DOHH2 (cell line): ENCODE measurements around the gene TNFRSF25.

Source experiments
- H3F3A ChIP-seq: fragments of 200-600 bp; sonication (generic), shearing (Covaris generic); 2 replicates; pipeline ENCODE4 v1.6.0; 2016; ENCODE audit warnings: antibody characterized with exemption, mild to moderate bottlenecking; ENCODE audit not compliant: control insufficient read depth, insufficient read depth
- H3K27ac ChIP-seq: fragments of 200-600 bp; sonication (generic); 2 replicates; pipeline ENCODE4 v1.5.1; 2014; ENCODE audit warnings: low read depth, mild to moderate bottlenecking, low read length, moderate library complexity
- H3K27me3 ChIP-seq: fragments of 200-600 bp; sonication (generic); 2 replicates; pipeline ENCODE4 v1.6.1; 2014; ENCODE audit warnings: mild to moderate bottlenecking, low read length, mixed read lengths; ENCODE audit not compliant: control insufficient read depth
- H3K36me3 ChIP-seq: fragments of 200-600 bp; sonication (generic); 2 replicates; pipeline ENCODE4 v1.6.1; 2014; ENCODE audit warnings: mild to moderate bottlenecking, low read length, moderate library complexity, mixed read lengths; ENCODE audit not compliant: control insufficient read depth
- H3K4me1 ChIP-seq: fragments of 200-600 bp; sonication (generic); 2 replicates; pipeline ENCODE4 v1.6.1; 2014; ENCODE audit warnings: mild to moderate bottlenecking, low read length, mixed read lengths; ENCODE audit not compliant: control insufficient read depth
- H3K4me2 ChIP-seq: fragments of 200-600 bp; sonication (generic); 2 replicates; pipeline ENCODE4 v1.6.0; 2014; ENCODE audit warnings: mild to moderate bottlenecking, low read length, moderate library complexity
- H3K4me3 ChIP-seq: fragments of 200-600 bp; sonication (generic); 2 replicates; pipeline ENCODE4 v1.5.1; 2014; ENCODE audit warnings: mild to moderate bottlenecking, low read length, mixed read lengths
- H3K79me2 ChIP-seq: fragments of 200-600 bp; sonication (generic); 2 replicates; pipeline ENCODE4 v1.6.1; 2014; ENCODE audit warnings: mild to moderate bottlenecking, low read length, mixed read lengths; ENCODE audit not compliant: control insufficient read depth
- H3K9me2 ChIP-seq: fragments of 200-600 bp; sonication (generic); replicated peaks from 2 replicates; pipeline ENCODE4 v1.6.1; 2014; ENCODE audit warnings: mild to moderate bottlenecking, low read length, mixed read lengths; ENCODE audit not compliant: control insufficient read depth
- H3K9me3 ChIP-seq: fragments of 200-600 bp; sonication (generic); 2 replicates; pipeline ENCODE4 v1.6.1; 2014; ENCODE audit warnings: antibody characterized with exemption, low read length, mixed read lengths; ENCODE audit not compliant: control insufficient read depth, insufficient read depth
- H4K20me1 ChIP-seq: fragments of 200-600 bp; sonication (generic); 2 replicates; pipeline ENCODE4 v1.6.0; 2014; ENCODE audit warnings: low read depth, mild to moderate bottlenecking, antibody characterized with exemption, low read length, moderate library complexity; ENCODE audit not compliant: control insufficient read depth, insufficient read depth
- EZH2phosphoT487 ChIP-seq: fragments of 200-600 bp; sonication (generic); IDR thresholded peaks from 2 replicates; pipeline ENCODE4 v1.6.1; 2017; ENCODE audit warnings: borderline replicate concordance, mild to moderate bottlenecking, antibody characterized with exemption, low read length, moderate library complexity, mixed read lengths
- TF ChIP-seq, protein P1 (sequence below): fragments of 200-600 bp; sonication (generic); IDR thresholded peaks from one replicate; pipeline ENCODE4 v1.5.1; 2014; ENCODE audit warnings: antibody characterized with exemption, mild to moderate bottlenecking, low read depth, low read length; ENCODE audit not compliant: poor library complexity, severe bottlenecking

The TNFRSF25 gene

DNA sequence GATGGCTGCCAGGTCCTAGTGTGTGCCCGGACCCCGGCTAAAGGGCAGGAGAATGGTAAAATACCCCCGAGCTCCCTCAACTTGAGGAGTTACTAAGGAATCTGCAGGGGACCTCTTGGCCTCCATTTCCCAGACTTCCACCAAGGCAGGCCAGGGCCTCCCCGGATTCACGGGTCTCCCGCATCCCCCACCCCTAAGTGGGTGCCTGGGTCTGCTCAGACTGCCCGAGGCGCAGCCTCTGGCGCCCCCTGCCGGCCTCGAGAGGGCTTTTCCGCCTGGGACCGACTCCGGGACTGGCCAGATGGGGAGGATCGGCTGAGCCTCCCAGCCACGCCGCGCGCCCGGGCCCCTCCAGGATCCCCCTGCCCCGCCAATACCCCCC lies 23.8 kb upstream of the TNFRSF25 start:
- Histone ChIP-seq H3K4me2 (peak overlapping the region; percentile 91), H3K36me3 (no peaks in the 10 kb centered on the region), H3K27ac (peak overlapping the region; percentile 45; the same call in 1 of the 2 replicates), H4K20me1 (no peaks in the 10 kb centered on the region), H3K9me3 (no peaks in the 10 kb centered on the region), H3K9me2 (no peaks in the 10 kb centered on the region), H3K4me1 (peaks cover 10% of the 10 kb centered on the region), H3K79me2 (no peaks in the 10 kb centered on the region), H3K27me3 (peaks cover 13% of the 10 kb centered on the region), H3K4me3 (peak overlapping the region; percentile 85), H3F3A (peaks cover 10% of the 10 kb centered on the region)
- TF ChIP-seq, protein P1, sequence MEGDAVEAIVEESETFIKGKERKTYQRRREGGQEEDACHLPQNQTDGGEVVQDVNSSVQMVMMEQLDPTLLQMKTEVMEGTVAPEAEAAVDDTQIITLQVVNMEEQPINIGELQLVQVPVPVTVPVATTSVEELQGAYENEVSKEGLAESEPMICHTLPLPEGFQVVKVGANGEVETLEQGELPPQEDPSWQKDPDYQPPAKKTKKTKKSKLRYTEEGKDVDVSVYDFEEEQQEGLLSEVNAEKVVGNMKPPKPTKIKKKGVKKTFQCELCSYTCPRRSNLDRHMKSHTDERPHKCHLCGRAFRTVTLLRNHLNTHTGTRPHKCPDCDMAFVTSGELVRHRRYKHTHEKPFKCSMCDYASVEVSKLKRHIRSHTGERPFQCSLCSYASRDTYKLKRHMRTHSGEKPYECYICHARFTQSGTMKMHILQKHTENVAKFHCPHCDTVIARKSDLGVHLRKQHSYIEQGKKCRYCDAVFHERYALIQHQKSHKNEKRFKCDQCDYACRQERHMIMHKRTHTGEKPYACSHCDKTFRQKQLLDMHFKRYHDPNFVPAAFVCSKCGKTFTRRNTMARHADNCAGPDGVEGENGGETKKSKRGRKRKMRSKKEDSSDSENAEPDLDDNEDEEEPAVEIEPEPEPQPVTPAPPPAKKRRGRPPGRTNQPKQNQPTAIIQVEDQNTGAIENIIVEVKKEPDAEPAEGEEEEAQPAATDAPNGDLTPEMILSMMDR = peak; percentile 94
- TF ChIP-seq EZH2phosphoT487 = no peak

DNA sequence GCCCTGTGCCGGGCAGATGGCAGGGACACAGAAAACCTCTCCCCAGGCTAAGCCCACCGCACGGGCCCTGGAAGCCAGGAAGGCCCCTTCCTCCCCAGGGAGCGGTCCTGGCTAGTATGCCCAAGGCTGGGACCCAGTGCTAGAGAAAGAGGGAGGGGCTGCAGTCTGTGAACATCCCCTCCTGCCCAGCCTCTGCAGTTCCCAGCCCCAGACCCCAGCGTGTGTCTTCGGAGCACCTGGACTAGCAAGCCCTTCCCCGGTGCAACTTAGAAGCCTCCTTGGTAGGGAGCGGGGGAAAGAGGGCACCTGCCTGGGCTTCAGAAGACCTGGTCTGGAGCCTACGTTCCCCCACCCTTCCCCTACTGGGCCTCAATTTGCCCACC lies 23.4 kb upstream of the TNFRSF25 start:
- TF ChIP-seq EZH2phosphoT487 = no peak
- TF ChIP-seq, protein P1 = no peak
- peak overlapping the region; percentile 85; the same call in 1 of the 2 replicates for H3K4me3 ChIP-seq
- H3K9me2 ChIP-seq = no peaks in the 10 kb centered on the region
- peaks cover 16% of the 10 kb centered on the region for H3K27me3 ChIP-seq
- H3K9me3 ChIP-seq = no peaks in the 10 kb centered on the region
- H3K36me3 ChIP-seq = no peaks in the 10 kb centered on the region
- no peaks in the 10 kb centered on the region for H4K20me1 ChIP-seq
- H3K4me1 ChIP-seq = peaks cover 10% of the 10 kb centered on the region
- H3F3A ChIP-seq = peaks cover 10% of the 10 kb centered on the region
- H3K27ac ChIP-seq = no peak overlapping the region
- H3K79me2 ChIP-seq = no peaks in the 10 kb centered on the region
- H3K4me2 ChIP-seq = peak overlapping the region; percentile 91

DNA sequence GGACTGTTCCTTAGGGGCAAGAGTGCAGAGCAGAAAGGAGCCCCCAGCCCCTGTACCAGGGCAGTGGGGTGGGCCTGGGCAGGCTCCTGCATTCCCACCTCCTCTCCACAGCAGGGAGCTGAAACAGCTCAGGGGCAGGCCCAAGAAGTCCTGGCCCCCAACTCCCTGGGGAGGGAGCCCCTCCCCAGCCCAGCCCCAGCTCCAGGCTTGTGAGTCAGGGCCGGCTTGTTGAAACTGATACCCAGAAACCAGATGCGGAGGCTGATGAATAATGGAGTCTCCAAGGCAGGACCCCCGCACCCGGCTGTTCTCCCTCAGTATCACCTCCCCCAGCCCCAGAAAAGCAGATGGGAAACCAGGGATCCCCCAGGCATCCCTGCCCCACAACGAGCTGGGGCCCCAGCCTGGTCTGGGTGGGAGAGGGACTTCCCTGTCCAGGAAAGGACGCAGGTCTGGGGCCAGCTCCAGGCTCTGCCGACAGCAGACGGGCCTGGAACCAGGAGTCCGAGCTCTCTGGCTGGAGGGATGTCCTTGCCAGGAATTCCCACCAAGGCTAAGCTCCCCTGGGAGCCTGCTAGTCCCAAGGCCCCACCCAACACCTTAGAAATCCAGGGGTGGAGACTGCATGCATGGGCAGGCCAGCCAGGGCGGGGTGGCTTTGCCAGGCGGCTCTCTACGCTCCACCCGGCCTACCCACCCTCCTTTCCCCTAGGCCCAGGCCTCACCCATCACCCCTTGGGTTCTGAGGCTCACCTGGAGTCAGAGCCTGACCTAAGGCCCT lies 22.8 kb upstream of the TNFRSF25 start:
- no peak overlapping the region for H3K27ac ChIP-seq
- no peaks in the 10 kb centered on the region for H3K79me2 ChIP-seq
- no peaks in the 10 kb centered on the region for H3K9me3 ChIP-seq
- TF ChIP-seq, protein P1 = no peak
- no peak for TF ChIP-seq EZH2phosphoT487
- peaks cover 20% of the 10 kb centered on the region for H3K27me3 ChIP-seq
- H3K36me3 ChIP-seq = no peaks in the 10 kb centered on the region
- H3K9me2 ChIP-seq = no peaks in the 10 kb centered on the region
- H3K4me1 ChIP-seq = peaks cover 10% of the 10 kb centered on the region
- H4K20me1 ChIP-seq = no peaks in the 10 kb centered on the region
- peaks cover 10% of the 10 kb centered on the region for H3F3A ChIP-seq
- no peak overlapping the region for H3K4me2 ChIP-seq
- H3K4me3 ChIP-seq = no peak overlapping the region
